ENCODE measurements around the gene CCDC134. TPM values are rescaled to one million over a fixed set of nuclear protein-coding genes. Genes with fewer than 3 reads are reported as not detected.

CCDC134 gene
- total RNA-seq, 6 experiments from 2014 or later, result 2.6 to 5.2 (median 3.4) TPM

DNA sequence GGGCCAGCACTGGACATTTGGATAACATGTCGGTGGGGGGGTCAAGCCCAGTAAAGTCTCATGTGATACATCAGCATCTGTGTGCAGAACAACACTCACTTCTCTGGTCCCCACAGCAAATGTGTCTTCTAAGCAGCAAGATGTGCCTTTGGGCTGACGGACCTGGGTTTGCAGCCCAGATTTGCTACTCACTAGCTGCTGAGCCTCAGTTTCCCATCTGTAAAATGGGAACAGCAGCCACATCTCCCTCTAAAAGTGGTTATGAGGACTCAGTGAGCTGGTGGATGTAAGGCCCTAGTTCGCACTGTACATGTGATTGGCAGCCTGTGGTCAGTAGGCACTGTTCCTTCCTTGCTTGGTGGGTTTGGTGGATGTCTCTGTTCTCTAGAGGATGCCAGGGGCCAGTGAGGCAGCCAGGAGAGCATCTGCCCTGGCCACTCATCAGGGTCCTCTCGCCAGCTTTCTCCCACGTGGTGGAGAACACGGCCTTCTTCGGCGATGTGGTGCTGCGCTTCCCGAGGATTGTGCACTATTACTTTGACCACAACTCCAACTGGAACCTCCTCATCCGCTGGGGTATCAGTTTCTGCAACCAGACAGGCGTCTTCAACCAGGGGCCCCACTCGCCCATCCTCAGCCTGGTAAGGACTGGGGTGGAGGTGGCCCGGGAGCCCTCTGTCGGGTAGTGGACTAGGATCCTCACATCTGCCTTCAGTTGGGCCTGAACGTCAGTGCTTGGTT, 12.5 kb downstream of the CCDC134 start:
- intact Hi-C loops (cut with DNase I), result no loop called here
- no peak for TF ChIP-seq POLR2A (IDR thresholded peaks at IDR 0.05)
- TF ChIP-seq, protein P1, sequence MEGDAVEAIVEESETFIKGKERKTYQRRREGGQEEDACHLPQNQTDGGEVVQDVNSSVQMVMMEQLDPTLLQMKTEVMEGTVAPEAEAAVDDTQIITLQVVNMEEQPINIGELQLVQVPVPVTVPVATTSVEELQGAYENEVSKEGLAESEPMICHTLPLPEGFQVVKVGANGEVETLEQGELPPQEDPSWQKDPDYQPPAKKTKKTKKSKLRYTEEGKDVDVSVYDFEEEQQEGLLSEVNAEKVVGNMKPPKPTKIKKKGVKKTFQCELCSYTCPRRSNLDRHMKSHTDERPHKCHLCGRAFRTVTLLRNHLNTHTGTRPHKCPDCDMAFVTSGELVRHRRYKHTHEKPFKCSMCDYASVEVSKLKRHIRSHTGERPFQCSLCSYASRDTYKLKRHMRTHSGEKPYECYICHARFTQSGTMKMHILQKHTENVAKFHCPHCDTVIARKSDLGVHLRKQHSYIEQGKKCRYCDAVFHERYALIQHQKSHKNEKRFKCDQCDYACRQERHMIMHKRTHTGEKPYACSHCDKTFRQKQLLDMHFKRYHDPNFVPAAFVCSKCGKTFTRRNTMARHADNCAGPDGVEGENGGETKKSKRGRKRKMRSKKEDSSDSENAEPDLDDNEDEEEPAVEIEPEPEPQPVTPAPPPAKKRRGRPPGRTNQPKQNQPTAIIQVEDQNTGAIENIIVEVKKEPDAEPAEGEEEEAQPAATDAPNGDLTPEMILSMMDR (IDR thresholded peaks at IDR 0.05), result no peak
- Histone ChIP-seq H3K36me3 (peaks cover 0 to 4% (median 0%) of the 10 kb centered on the region in 4 donors), H3K27me3 (no peaks in the 10 kb centered on the region), H3K9me3 (no peaks in the 10 kb centered on the region), H3K27ac (no peak overlapping the region), H3K4me1 (no peaks in the 10 kb centered on the region), H3K4me3 (no peak overlapping the region)
- WGBS (ENCODE audit: insufficient coverage, low coverage, low lambda C conversion rate, missing lambda C conversion rate), result 90% methylated on average over 2 of the region's 16 CpGs
- ATAC-seq (no peak), DNase-seq (no peak)

GRCh38 chr22:41813726-41814410, 13.4 kb downstream of the CCDC134 start:
- H3K27ac ChIP-seq, result no peak overlapping the region
- no peak for DNase-seq
- no peak for TF ChIP-seq POLR2A (IDR thresholded peaks at IDR 0.05)
- TF ChIP-seq, protein P1 (IDR thresholded peaks at IDR 0.05), result no peak
- no peaks in the 10 kb centered on the region for H3K4me1 ChIP-seq
- intact Hi-C loops (cut with DNase I), result no loop called here
- no peak for ATAC-seq
- H3K9me3 ChIP-seq, result no peaks in the 10 kb centered on the region
- no peak overlapping the region for H3K4me3 ChIP-seq
- 100% methylated on average over 1 of the region's 9 CpGs for WGBS (ENCODE audit: insufficient coverage, low coverage, low lambda C conversion rate, missing lambda C conversion rate)
- H3K27me3 ChIP-seq, result no peaks in the 10 kb centered on the region
- peaks cover 0 to 4% (median 0%) of the 10 kb centered on the region in 4 donors for H3K36me3 ChIP-seq

GRCh38 chr22:41815716-41816115, 15.2 kb downstream of the CCDC134 start:
- H3K36me3 ChIP-seq, result peaks cover 0 to 4% (median 0%) of the 10 kb centered on the region in 4 donors
- DNase-seq (no peak), ATAC-seq (no peak)
- 100% methylated on average over 3 of the region's 3 CpGs for WGBS (ENCODE audit: insufficient coverage, low coverage, low lambda C conversion rate, missing lambda C conversion rate)
- intact Hi-C loops (cut with DNase I), result loop anchor here in 1 of 2 donors (5.0 kb wide), 1 partner anchor 127 kb away; no protein-coding TSS in a partner anchor
- no peaks in the 10 kb centered on the region for H3K9me3 ChIP-seq
- no peak overlapping the region for H3K27ac ChIP-seq
- no peaks in the 10 kb centered on the region for H3K27me3 ChIP-seq
- H3K4me1 ChIP-seq, result no peaks in the 10 kb centered on the region
- TF ChIP-seq, protein P1 (IDR thresholded peaks at IDR 0.05), result no peak
- TF ChIP-seq POLR2A (IDR thresholded peaks at IDR 0.05), result no peak
- H3K4me3 ChIP-seq, result no peak overlapping the region

GRCh38 chr22:41816241-41816640, 15.8 kb downstream of the CCDC134 start:
- 83% methylated on average over 1 of the region's 1 CpG for whole genome bisulfite sequencing (ENCODE audit: insufficient coverage, low coverage, low lambda C conversion rate, missing lambda C conversion rate)
- DNase-seq (no peak), ATAC-seq (no peak)
- Histone ChIP-seq H3K4me3 (no peak overlapping the region), H3K9me3 (no peaks in the 10 kb centered on the region), H3K36me3 (peaks cover 0 to 4% (median 0%) of the 10 kb centered on the region in 4 donors), H3K4me1 (no peaks in the 10 kb centered on the region), H3K27ac (no peak overlapping the region), H3K27me3 (no peaks in the 10 kb centered on the region)
- TF ChIP-seq, protein P1 (IDR thresholded peaks at IDR 0.05), result no peak
- no peak for TF ChIP-seq POLR2A (IDR thresholded peaks at IDR 0.05)
- intact Hi-C loops (cut with DNase I), result loop anchor here in 1 of 2 donors (5.0 kb wide), 1 partner anchor 126 kb away; no protein-coding TSS in a partner anchor
